ENCODE results near the gene CCSAP. TPM values are rescaled to one million over a fixed set of nuclear protein-coding genes. Genes with fewer than 3 reads are reported as not detected.

The CCSAP gene
- total RNA-seq, 1 experiment from 2014 or later, result 8.5 TPM

GRCh38 chr1:229381234-229381633, 38.4 kb upstream of the CCSAP start:
- no peak overlapping the region for H2BK20ac ChIP-seq (ENCODE audit: low read depth, low read length, poor library complexity, severe bottlenecking)
- no peak overlapping the region for H3K9ac ChIP-seq (ENCODE audit: extremely low read depth, insufficient read length, low read length)
- no peaks in the 10 kb centered on the region for H3K27me3 ChIP-seq (ENCODE audit: insufficient read depth, low read length)
- H2BK12ac ChIP-seq (ENCODE audit: insufficient read length, low read depth, low read length), result no peak overlapping the region
- no peak overlapping the region for H4K5ac ChIP-seq (ENCODE audit: insufficient read length, low read depth, low read length)
- no peak overlapping the region for H2AK5ac ChIP-seq (ENCODE audit: insufficient read length, low read length)
- no peaks in the 10 kb centered on the region for H3K79me1 ChIP-seq (ENCODE audit: insufficient read depth, low read depth, low read length, poor library complexity, severe bottlenecking)
- H3K14ac ChIP-seq (ENCODE audit: insufficient read depth, low read length), result no peak overlapping the region
- Mint-ChIP-seq H3K27ac (peak overlapping the region in 1 of 3 experiments; percentile 52; a peak in 1 of 7 replicates), H3K9me3 (no peaks in the 10 kb centered on the region), H3K4me3 (no peak overlapping the region), H3K4me1 (peaks cover 32 to 35% of the 10 kb centered on the region in 2 experiments), H3K36me3 (ENCODE audit: insufficient read depth in 1 of 3, low read depth in 3 of 3) (no peaks in the 10 kb centered on the region; a peak in 1 of 7 replicates), H3K27me3 (ENCODE audit: low read depth) (peaks cover 5% of the 10 kb centered on the region; the same call in 1 of the 2 replicates)
- no peak overlapping the region for H3K4ac ChIP-seq (ENCODE audit: low read depth, low read length)
- no peak overlapping the region for H4K8ac ChIP-seq (replicated peaks; ENCODE audit: insufficient read length, low read depth, low read length)
- no peak overlapping the region for H3K56ac ChIP-seq (ENCODE audit: insufficient read length, low read depth, low read length)
- no peak overlapping the region for H3T11ph ChIP-seq (ENCODE audit: low read length)
- WGBS (ENCODE audit: extremely low coverage, insufficient read length, low lambda C conversion rate), result no CpG with 5 or more reads among the region's 8 CpGs
- H3K79me2 ChIP-seq (ENCODE audit: insufficient read depth, low read length), result no peaks in the 10 kb centered on the region
- no peaks in the 10 kb centered on the region for H4K20me1 ChIP-seq (ENCODE audit: control insufficient read depth, insufficient read depth, insufficient read length)
- H4K91ac ChIP-seq (ENCODE audit: insufficient read length, low read depth, low read length), result no peak overlapping the region
- TF ChIP-seq CTCF (conservative IDR thresholded peaks at IDR 0.05), result no peak; the same call in 2 of the 3 replicates
- H3K4me1 ChIP-seq (ENCODE audit: insufficient read depth, low read length), result peaks cover 13% of the 10 kb centered on the region; the same call in 1 of the 2 replicates
- no peak overlapping the region for H2BK120ac ChIP-seq (ENCODE audit: low read depth, low read length, poor library complexity, severe bottlenecking)
- no peak overlapping the region for H2BK15ac ChIP-seq (ENCODE audit: low read depth, low read length)
- no peaks in the 10 kb centered on the region for H3K23me2 ChIP-seq (ENCODE audit: insufficient read length, low read depth, low read length, poor library complexity, severe bottlenecking)
- no peak overlapping the region for H3K27ac ChIP-seq (ENCODE audit: insufficient read length, low read depth, low read length)
- DNase-seq, result peak; percentile 65
- no peak overlapping the region for H2BK5ac ChIP-seq (ENCODE audit: insufficient read length, low read length)
- H3K23ac ChIP-seq (ENCODE audit: insufficient read length, low read depth, low read length), result no peak overlapping the region
- no peaks in the 10 kb centered on the region for H3K9me3 ChIP-seq (ENCODE audit: control insufficient read depth, low read depth, low read length)
- H3K4me2 ChIP-seq (ENCODE audit: insufficient read depth, insufficient read length, low read length), result no peak overlapping the region
- no peak overlapping the region for H2AFZ ChIP-seq (ENCODE audit: low read length)
- H3K18ac ChIP-seq (ENCODE audit: insufficient read length, low read depth, low read length), result no peak overlapping the region
